Suprapubic skin (tissue), 4 donors: ENCODE data around the gene CLCN6. TPM values are rescaled to one million over a fixed set of nuclear protein-coding genes. Genes with fewer than 3 reads are reported as not detected.

Experiments used
- DNase-seq, 2 donors: peaks; one replicate each; pipeline ENCODE4 v3.0.0-alpha.2; 2019; ENCODE audit warnings: low spot score in 2 of 2
- H3K27ac ChIP-seq: fragments of 200-600 bp; sonication (generic); one replicate; pipeline ENCODE4 v1.5.1; 2019
- H3K27me3 ChIP-seq: fragments of 200-600 bp; sonication (generic); one replicate; pipeline ENCODE4 v1.5.1; 2019
- H3K36me3 ChIP-seq: fragments of 200-600 bp; sonication (generic); one replicate; pipeline ENCODE4 v1.5.1; 2019
- H3K4me1 ChIP-seq: fragments of 200-600 bp; sonication (generic); one replicate; pipeline ENCODE4 v1.5.1; 2019
- H3K4me3 ChIP-seq: fragments of 200-600 bp; sonication (generic); one replicate; pipeline ENCODE4 v1.5.1; 2019; ENCODE audit warnings: mild to moderate bottlenecking
- H3K9me3 ChIP-seq: fragments of 200-600 bp; sonication (generic); one replicate; pipeline ENCODE4 v1.5.1; 2019
- CTCF ChIP-seq, 2 donors: fragments of 200-600 bp in 1 of 2; fragments of 450-650 bp in 1 of 2; sonication (generic) in 1 of 2; IDR thresholded peaks; one replicate each; pipeline ENCODE4 v1.5.1; 2016 to 2019; ENCODE audit warnings: antibody characterized with exemption in 2 of 2, mild to moderate bottlenecking in 1 of 2, moderate library complexity in 1 of 2
- EP300 ChIP-seq: sonication (generic); formaldehyde crosslinking; IDR thresholded peaks from one replicate; pipeline ENCODE4 v1.6.1; 2017; ENCODE audit warnings: antibody characterized with exemption
- POLR2A ChIP-seq, 2 donors: fragments of 450-650 bp; IDR thresholded peaks; one replicate each; pipeline ENCODE4 v1.6.1; 2017; ENCODE audit warnings: antibody characterized with exemption in 2 of 2, mild to moderate bottlenecking in 2 of 2, moderate library complexity in 2 of 2
- POLR2AphosphoS5 ChIP-seq, 3 donors: sonication (generic); formaldehyde crosslinking; IDR thresholded peaks; one replicate each; pipeline ENCODE4 v1.6.1; 2017; ENCODE audit warnings: antibody characterized with exemption in 3 of 3
- WGBS: methylation state at CpG from one replicate; pipeline ENCODE4 v1.1.5; 2018; 5-methylcytosine and 5-hydroxymethylcytosine counted together
- total RNA-seq, 4 donors: library from RNA; depleted of rRNA; stranded (reverse); fragments of >200 nt; gene quantifications; one replicate each; pipeline ENCODE4 v1.1.0, GENCODE V29; 2016

Gene CLCN6
- total RNA-seq, 4 donors from 2014 or later, result 6.2 to 22.5 (median 10.2) TPM

GRCh38 chr1:11825131-11825530 lies 19.1 kb downstream of the CLCN6 start:
- H3K27me3 ChIP-seq, result no peaks in the 10 kb centered on the region
- no peak overlapping the region for H3K4me3 ChIP-seq
- TF ChIP-seq POLR2A (IDR thresholded peaks at IDR 0.05), result no peak
- TF ChIP-seq EP300, result no peak
- TF ChIP-seq POLR2AphosphoS5 (IDR thresholded peaks at IDR 0.05), result no peak
- no peak for TF ChIP-seq CTCF (IDR thresholded peaks at IDR 0.05)
- peaks cover 93% of the 10 kb centered on the region for H3K36me3 ChIP-seq
- no peak for DNase-seq
- WGBS, result 87% methylated on average over 7 of the region's 7 CpGs
- H3K4me1 ChIP-seq, result no peaks in the 10 kb centered on the region
- no peak overlapping the region for H3K27ac ChIP-seq
- H3K9me3 ChIP-seq, result no peaks in the 10 kb centered on the region

- no peaks in the 10 kb centered on the region for H3K27me3 ChIP-seq
- H3K36me3 ChIP-seq, result peaks cover 94% of the 10 kb centered on the region
- no peaks in the 10 kb centered on the region for H3K4me1 ChIP-seq
- no peaks in the 10 kb centered on the region for H3K9me3 ChIP-seq
- H3K4me3 ChIP-seq, result no peak overlapping the region
- no peak for DNase-seq
- 96% methylated on average over 9 of the region's 9 CpGs for WGBS
- no peak overlapping the region for H3K27ac ChIP-seq
- TF ChIP-seq CTCF (IDR thresholded peaks at IDR 0.05) (no peak), EP300 (no peak), POLR2A (IDR thresholded peaks at IDR 0.05) (no peak), POLR2AphosphoS5 (IDR thresholded peaks at IDR 0.05) (no peak)
Measured at GRCh38 chr1:11826946-11827345, 21.0 kb downstream of the CLCN6 start.

GRCh38 chr1:11828511-11828910 lies 22.5 kb downstream of the CLCN6 start:
- peaks cover 96% of the 10 kb centered on the region for H3K36me3 ChIP-seq
- WGBS, result 89% methylated on average over 14 of the region's 19 CpGs
- TF ChIP-seq POLR2A (IDR thresholded peaks at IDR 0.05) (no peak), EP300 (no peak), POLR2AphosphoS5 (IDR thresholded peaks at IDR 0.05) (no peak), CTCF (IDR thresholded peaks at IDR 0.05) (no peak)
- H3K4me3 ChIP-seq, result no peak overlapping the region
- no peak overlapping the region for H3K27ac ChIP-seq
- H3K4me1 ChIP-seq, result no peaks in the 10 kb centered on the region
- H3K9me3 ChIP-seq, result no peaks in the 10 kb centered on the region
- no peak for DNase-seq
- H3K27me3 ChIP-seq, result no peaks in the 10 kb centered on the region

GRCh38 chr1:11831945-11832725 lies 26.1 kb downstream of the CLCN6 start:
- WGBS, result 90% methylated on average over 9 of the region's 9 CpGs
- Histone ChIP-seq H3K4me1 (no peaks in the 10 kb centered on the region), H3K9me3 (no peaks in the 10 kb centered on the region), H3K4me3 (no peak overlapping the region), H3K27ac (no peak overlapping the region), H3K36me3 (peaks cover 97% of the 10 kb centered on the region), H3K27me3 (no peaks in the 10 kb centered on the region)
- TF ChIP-seq EP300 (no peak), POLR2AphosphoS5 (IDR thresholded peaks at IDR 0.05) (no peak), POLR2A (IDR thresholded peaks at IDR 0.05) (no peak), CTCF (IDR thresholded peaks at IDR 0.05) (no peak)
- DNase-seq, result no peak

GRCh38 chr1:11833497-11833896 lies 27.5 kb downstream of the CLCN6 start:
- DNase-seq, result no peak
- no peak overlapping the region for H3K4me3 ChIP-seq
- 90% methylated on average over 8 of the region's 8 CpGs for WGBS
- no peaks in the 10 kb centered on the region for H3K4me1 ChIP-seq
- no peaks in the 10 kb centered on the region for H3K27me3 ChIP-seq
- TF ChIP-seq POLR2A (IDR thresholded peaks at IDR 0.05) (no peak), POLR2AphosphoS5 (IDR thresholded peaks at IDR 0.05) (no peak), CTCF (IDR thresholded peaks at IDR 0.05) (no peak), EP300 (no peak)
- no peak overlapping the region for H3K27ac ChIP-seq
- no peaks in the 10 kb centered on the region for H3K9me3 ChIP-seq
- peaks cover 98% of the 10 kb centered on the region for H3K36me3 ChIP-seq
